IPS-20b (cell line): ENCODE results near the gene MOSPD3.

Source experiments
- H3K27ac ChIP-seq: one replicate; pipeline ENCODE4 v1.5.1; 2013; ENCODE audit warnings: low read length
- H3K27me3 ChIP-seq: 2 replicates; pipeline ENCODE4 v1.6.1; 2013; ENCODE audit warnings: mild to moderate bottlenecking, low read length, inconsistent platforms; ENCODE audit not compliant: insufficient read depth
- H3K36me3 ChIP-seq: 2 replicates; pipeline ENCODE4 v1.6.1; 2013; ENCODE audit warnings: low read depth, mild to moderate bottlenecking, inconsistent platforms, low read length, moderate library complexity; ENCODE audit not compliant: insufficient read depth
- H3K4me1 ChIP-seq: 2 replicates; pipeline ENCODE4 v1.6.1; 2013; ENCODE audit warnings: mild to moderate bottlenecking, control low read depth, inconsistent platforms, low read length, moderate library complexity; ENCODE audit not compliant: insufficient read depth
- H3K4me3 ChIP-seq: 2 replicates; pipeline ENCODE4 v1.5.1; 2013; ENCODE audit warnings: mild to moderate bottlenecking, low read length, inconsistent platforms
- H3K9ac ChIP-seq: 2 replicates; pipeline ENCODE4 v1.6.1; 2013; ENCODE audit warnings: low read depth, mild to moderate bottlenecking, inconsistent platforms, low read length, moderate library complexity
- H3K9me3 ChIP-seq: 2 replicates; pipeline ENCODE4 v1.6.1; 2013; ENCODE audit warnings: mild to moderate bottlenecking, low read depth, low read length, inconsistent platforms; ENCODE audit not compliant: insufficient read depth

Gene MOSPD3

GRCh38 chr7:100570954-100571828, 41.1 kb upstream of the MOSPD3 start:
- peaks cover 10% of the 10 kb centered on the region for H3K4me1 ChIP-seq
- H3K9me3 ChIP-seq, result no peaks in the 10 kb centered on the region
- H3K27ac ChIP-seq, result no peak overlapping the region
- H3K4me3 ChIP-seq, result no peak overlapping the region; the same call in 1 of the 2 replicates
- peaks cover 24% of the 10 kb centered on the region; the same call in 1 of the 2 replicates for H3K27me3 ChIP-seq
- H3K36me3 ChIP-seq, result peaks cover 9% of the 10 kb centered on the region
- no peak overlapping the region for H3K9ac ChIP-seq

GRCh38 chr7:100571829-100572116, 40.6 kb upstream of the MOSPD3 start:
- Histone ChIP-seq H3K27me3 (peaks cover 24% of the 10 kb centered on the region; the same call in 1 of the 2 replicates), H3K9ac (peak overlapping the region; percentile 45; the same call in 1 of the 2 replicates), H3K4me3 (no peak overlapping the region), H3K9me3 (no peaks in the 10 kb centered on the region), H3K4me1 (peaks cover 10% of the 10 kb centered on the region), H3K27ac (no peak overlapping the region), H3K36me3 (peaks cover 15% of the 10 kb centered on the region)

GRCh38 chr7:100572281-100572948, 39.9 kb upstream of the MOSPD3 start:
- Histone ChIP-seq H3K36me3 (peaks cover 17% of the 10 kb centered on the region), H3K4me3 (no peak overlapping the region), H3K27ac (no peak overlapping the region), H3K9me3 (no peaks in the 10 kb centered on the region), H3K27me3 (peaks cover 24% of the 10 kb centered on the region; the same call in 1 of the 2 replicates), H3K4me1 (peaks cover 10% of the 10 kb centered on the region), H3K9ac (peak overlapping the region; percentile 45; the same call in 1 of the 2 replicates)

- H3K36me3 ChIP-seq, result peaks cover 17% of the 10 kb centered on the region
Measured at GRCh38 chr7:100572949-100573675, 39.2 kb upstream of the MOSPD3 start.

GRCh38 chr7:100573691-100574361, 38.5 kb upstream of the MOSPD3 start, which contains the start of gene SAP25:
SAP25 (minus strand) TSS chr7:100573900; CDS start chr7:100573742, 158 bp downstream.
- no peak within 1 kb of the TSS for H3K4me3 ChIP-seq
- no peak within 1 kb of the TSS for H3K9ac ChIP-seq
- peaks cover 22% of the 10 kb centered on the region for H3K36me3 ChIP-seq
- no peak within 1 kb of the TSS for H3K27ac ChIP-seq
- H3K27me3 ChIP-seq, result peaks cover 21% of the 10 kb centered on the region; the same call in 1 of the 2 replicates
- no peaks in the 10 kb centered on the region for H3K9me3 ChIP-seq
- H3K4me1 ChIP-seq, result peaks cover 10% of the 10 kb centered on the region

More at GRCh38 chr7:100572949-100573675, 39.2 kb upstream of the MOSPD3 start:
- peaks cover 10% of the 10 kb centered on the region for H3K4me1 ChIP-seq
- no peaks in the 10 kb centered on the region for H3K9me3 ChIP-seq
- peaks cover 24% of the 10 kb centered on the region; the same call in 1 of the 2 replicates for H3K27me3 ChIP-seq
- no peak overlapping the region for H3K4me3 ChIP-seq
- no peak overlapping the region for H3K27ac ChIP-seq
- H3K9ac ChIP-seq, result no peak overlapping the region

GRCh38 chr7:100574362-100575205, 37.8 kb upstream of the MOSPD3 start:
- Histone ChIP-seq H3K36me3 (peaks cover 27% of the 10 kb centered on the region), H3K9me3 (no peaks in the 10 kb centered on the region)

GRCh38 chr7:100575206-100575631, 37.1 kb upstream of the MOSPD3 start:
- peaks cover 33% of the 10 kb centered on the region for H3K36me3 ChIP-seq
- H3K9me3 ChIP-seq, result no peaks in the 10 kb centered on the region
- no peak overlapping the region for H3K9ac ChIP-seq
- peaks cover 10% of the 10 kb centered on the region for H3K4me1 ChIP-seq
- H3K27ac ChIP-seq, result no peak overlapping the region
- H3K4me3 ChIP-seq, result no peak overlapping the region
- H3K27me3 ChIP-seq, result peaks cover 15% of the 10 kb centered on the region; the same call in 1 of the 2 replicates

More at GRCh38 chr7:100574362-100575205, 37.8 kb upstream of the MOSPD3 start:
- H3K4me1 ChIP-seq, result peaks cover 10% of the 10 kb centered on the region
- no peak overlapping the region for H3K9ac ChIP-seq
- H3K27me3 ChIP-seq, result peaks cover 17% of the 10 kb centered on the region; the same call in 1 of the 2 replicates
- H3K4me3 ChIP-seq, result no peak overlapping the region
- H3K27ac ChIP-seq, result no peak overlapping the region

- no peak overlapping the region for H3K4me3 ChIP-seq
- H3K27me3 ChIP-seq, result peaks cover 11% of the 10 kb centered on the region; the same call in 1 of the 2 replicates
- no peak overlapping the region for H3K9ac ChIP-seq
- peaks cover 39% of the 10 kb centered on the region for H3K36me3 ChIP-seq
- H3K4me1 ChIP-seq, result peaks cover 10% of the 10 kb centered on the region
- H3K27ac ChIP-seq, result no peak overlapping the region
- no peaks in the 10 kb centered on the region for H3K9me3 ChIP-seq
Measured at GRCh38 chr7:100575746-100576383, 36.5 kb upstream of the MOSPD3 start.

GRCh38 chr7:100576384-100576993, 35.9 kb upstream of the MOSPD3 start:
- H3K27me3 ChIP-seq, result peaks cover 5% of the 10 kb centered on the region; the same call in 1 of the 2 replicates
- H3K4me3 ChIP-seq, result no peak overlapping the region
- no peak overlapping the region for H3K9ac ChIP-seq
- H3K4me1 ChIP-seq, result peaks cover 7% of the 10 kb centered on the region
- peaks cover 46% of the 10 kb centered on the region for H3K36me3 ChIP-seq
- H3K9me3 ChIP-seq, result no peaks in the 10 kb centered on the region
- no peak overlapping the region for H3K27ac ChIP-seq

GRCh38 chr7:100577103-100577502, 35.2 kb upstream of the MOSPD3 start:
- no peak overlapping the region for H3K4me3 ChIP-seq
- peaks cover 52% of the 10 kb centered on the region for H3K36me3 ChIP-seq
- H3K9ac ChIP-seq, result no peak overlapping the region
- H3K4me1 ChIP-seq, result peaks cover under 1% of the 10 kb centered on the region
- H3K9me3 ChIP-seq, result no peaks in the 10 kb centered on the region
- H3K27me3 ChIP-seq, result no peaks in the 10 kb centered on the region
- no peak overlapping the region for H3K27ac ChIP-seq
